GM12891 (cell line): ENCODE measurements around the gene ARIH1.

Experiments
- PAX5 ChIP-seq: IDR thresholded peaks from 2 replicates; pipeline ENCODE4 v1.6.1; 2011; ENCODE audit warnings: low read length, moderate library complexity, mild to moderate bottlenecking; ENCODE audit not compliant: insufficient read depth, severe bottlenecking
- POLR2A ChIP-seq: IDR thresholded peaks from 2 replicates; pipeline ENCODE4 v1.6.1; 2011; ENCODE audit warnings: low read depth, low read length, control low read depth
- POLR2AphosphoS5 ChIP-seq: IDR thresholded peaks from 2 replicates; pipeline ENCODE4 v1.6.1; 2011; ENCODE audit warnings: low read depth, low read length, control low read depth
- POU2F2 ChIP-seq: IDR thresholded peaks from 2 replicates; pipeline ENCODE4 v1.6.1; 2011; ENCODE audit warnings: low read depth, mild to moderate bottlenecking, control low read depth, low read length, moderate library complexity
- SPI1 ChIP-seq: IDR thresholded peaks from 2 replicates; pipeline ENCODE4 v1.6.1; 2011; ENCODE audit warnings: low read depth, low read length, control low read depth
- TAF1 ChIP-seq: IDR thresholded peaks from 2 replicates; pipeline ENCODE4 v1.6.1; 2011; ENCODE audit warnings: low read depth, low read length, control low read depth

GRCh38 chr15:72507402-72508092 is 33.4 kb downstream of the ARIH1 start:
- TF ChIP-seq POLR2A (no peak), POLR2AphosphoS5 (no peak), TAF1 (no peak), POU2F2 (no peak), SPI1 (no peak), PAX5 (no peak)
